MCF 10A (cell line): ENCODE data around the gene HSD17B11. TPM values are rescaled to one million over a fixed set of nuclear protein-coding genes. Genes with fewer than 3 reads are reported as not detected.

Experiments
- BruUV-seq: library from RNA; stranded (reverse); fragments of 400-500 nt; replicated peaks from 2 replicates; lab custom pipeline; 2021; lab: Mats Ljungman, UMichigan
- CTCF ChIA-PET: fragments of 300-600 bp; sonication (Branson Sonifier 250); formaldehyde crosslinking; extraction: SDS; loops from one replicate; lab custom pipeline; 2021; ENCODE audit warnings: antibody characterized with exemption, inconsistent platforms; lab: Yijun Ruan, JAX
- POLR2A ChIA-PET: fragments of 300-600, 350-650 bp; sonication (Branson Sonifier 250); formaldehyde crosslinking; extraction: SDS; loops from one replicate; lab custom pipeline; 2020; ENCODE audit warnings: antibody characterized with exemption, inconsistent platforms; lab: Yijun Ruan, JAX
- DNase-seq: peaks from one replicate; pipeline ENCODE4 v3.0.0-alpha.2; 2018; ENCODE audit not compliant: unreplicated experiment
- H3K27ac Mint-ChIP-seq: one replicate; pipeline ENCODE4 v1.8.0; 2022; ENCODE audit warnings: mild to moderate bottlenecking, low read depth, mixed read lengths; ENCODE audit not compliant: unreplicated experiment
- H3K27me3 Mint-ChIP-seq: one replicate; pipeline ENCODE4 v1.8.0; 2022; ENCODE audit warnings: mixed read lengths; ENCODE audit not compliant: insufficient read depth, unreplicated experiment
- H3K36me3 Mint-ChIP-seq: one replicate; pipeline ENCODE4 v1.8.0; 2022; ENCODE audit warnings: mild to moderate bottlenecking, moderate library complexity, mixed read lengths; ENCODE audit not compliant: insufficient read depth, unreplicated experiment
- H3K4me1 Mint-ChIP-seq: one replicate; pipeline ENCODE4 v1.8.0; 2022; ENCODE audit warnings: mixed read lengths; ENCODE audit not compliant: insufficient read depth, unreplicated experiment
- H3K4me3 Mint-ChIP-seq: one replicate; pipeline ENCODE4 v1.8.0; 2022; ENCODE audit warnings: mild to moderate bottlenecking, moderate library complexity, mixed read lengths; ENCODE audit not compliant: unreplicated experiment
- H3K9me3 Mint-ChIP-seq: one replicate; pipeline ENCODE4 v1.8.0; 2022; ENCODE audit warnings: mixed read lengths; ENCODE audit not compliant: unreplicated experiment
- CTCF ChIP-seq: fragments of 200-600 bp; IDR thresholded peaks from one replicate; pipeline ENCODE4 v1.8.0; 2022; ENCODE audit warnings: antibody characterized with exemption, mild to moderate bottlenecking; ENCODE audit not compliant: unreplicated experiment
- intact Hi-C: fragments of 100-400 bp; cut with micrococcal nuclease; formaldehyde crosslinking; loops from 2 replicates; pipeline ENCODE4 v1.14.1; 2022
- total RNA-seq: library from RNA; stranded (reverse); gene quantifications from 2 replicates; pipeline ENCODE4 v1.2.3, GENCODE V29; 2022

The HSD17B11 gene
- total RNA-seq, 1 experiment from 2014 or later: 4.3 TPM

- ChIA-PET POLR2A (interaction anchor here (1.8 kb wide), 1 partner anchor 21 kb away, joined by 4 read pairs; no protein-coding TSS in a partner anchor), CTCF (no interaction called here)
- H3K36me3 Mint-ChIP-seq: peaks cover 19% of the 10 kb centered on the region
- H3K27me3 Mint-ChIP-seq: no peaks in the 10 kb centered on the region
- H3K27ac Mint-ChIP-seq: no peak overlapping the region
- TF ChIP-seq CTCF: no peak
- DNase-seq: no peak
- intact Hi-C loops: no loop called here
- H3K4me1 Mint-ChIP-seq: peaks cover 9% of the 10 kb centered on the region
- H3K4me3 Mint-ChIP-seq: no peak overlapping the region
- BruUV-seq: no TSS peak
- no peaks in the 10 kb centered on the region for H3K9me3 Mint-ChIP-seq
Measured at GRCh38 chr4:87360338-87360935, 30.6 kb downstream of the HSD17B11 start.

- CTCF ChIA-PET: interaction anchor here (1.4 to 6.6 kb wide), 2 partner anchors 9 to 15 kb away, joined by 6 to 49 read pairs; no protein-coding TSS in a partner anchor
Measured at GRCh38 chr4:87359258-87359657, 31.7 kb downstream of the HSD17B11 start.

GRCh38 chr4:87356832-87357526, 34.0 kb downstream of the HSD17B11 start:
- intact Hi-C loops: loop anchor here (5.0 to 10.0 kb wide), 2 partner anchors 65 to 318 kb away; partner anchors contain the start of gene NUDT9
- POLR2A ChIA-PET: interaction anchor here (1.3 to 1.8 kb wide), 2 partner anchors 16 to 65 kb away, joined by 3 to 7 read pairs; partner anchors contain the start of gene NUDT9
- H3K27ac Mint-ChIP-seq: peak overlapping the region; percentile 57

More at GRCh38 chr4:87359258-87359657, 31.7 kb downstream of the HSD17B11 start:
- no TSS peak for BruUV-seq
- Mint-ChIP-seq H3K4me1 (peaks cover 16% of the 10 kb centered on the region), H3K9me3 (no peaks in the 10 kb centered on the region), H3K4me3 (no peak overlapping the region), H3K36me3 (peaks cover 9% of the 10 kb centered on the region), H3K27ac (no peak overlapping the region), H3K27me3 (no peaks in the 10 kb centered on the region)
- intact Hi-C loops: loop anchor here (5.0 to 10.0 kb wide), 2 partner anchors 63 to 316 kb away; partner anchors contain the start of gene NUDT9
- POLR2A ChIA-PET: interaction anchor here (1.8 kb wide), 2 partner anchors 20 to 63 kb away, joined by 4 to 7 read pairs; partner anchors contain the start of gene NUDT9
- no peak for TF ChIP-seq CTCF
- DNase-seq: no peak

More at GRCh38 chr4:87356832-87357526, 34.0 kb downstream of the HSD17B11 start:
- CTCF ChIA-PET: interaction anchor here (1.9 to 6.6 kb wide), 2 partner anchors 17 to 110 kb away, joined by 7 to 49 read pairs; no protein-coding TSS in a partner anchor
- H3K9me3 Mint-ChIP-seq: no peaks in the 10 kb centered on the region
- TF ChIP-seq CTCF: no peak
- H3K4me3 Mint-ChIP-seq: no peak overlapping the region
- no peaks in the 10 kb centered on the region for H3K36me3 Mint-ChIP-seq
- DNase-seq: peak; percentile 14
- no peaks in the 10 kb centered on the region for H3K27me3 Mint-ChIP-seq
- peaks cover 18% of the 10 kb centered on the region for H3K4me1 Mint-ChIP-seq
- BruUV-seq: no TSS peak
